WTC11 (cell line): ENCODE data around the gene FBXL7. TPM values are rescaled to one million over a fixed set of nuclear protein-coding genes. Genes with fewer than 3 reads are reported as not detected.

Experiments
- ATAC-seq: fragments of 200-7000 bp; cut with Tn5 transposase; 2 replicates; pipeline ENCODE4 v1.10.0; 2021; ENCODE audit warnings: mild to moderate bottlenecking, moderate library complexity
- CTCF ChIA-PET: fragments of 300-600 bp; sonication (Branson Sonifier 250); formaldehyde crosslinking; loops from one replicate; lab custom pipeline; 2021; ENCODE audit warnings: antibody characterized with exemption; lab: Charles Lee
- POLR2A ChIA-PET: fragments of 350-600 bp; sonication (Branson Sonifier 250); formaldehyde crosslinking; loops from one replicate; lab custom pipeline; 2021; ENCODE audit warnings: antibody characterized with exemption; lab: Charles Lee
- DNase-seq: peaks from one replicate; pipeline ENCODE4 v3.0.0; 2021; ENCODE audit warnings: low spot score
- H3K27ac Mint-ChIP-seq: 2 replicates; pipeline ENCODE4 v1.8.0; 2021; ENCODE audit warnings: mixed read lengths
- H3K27me3 Mint-ChIP-seq: 2 replicates; pipeline ENCODE4 v1.8.0; 2021; ENCODE audit warnings: low read depth, mild to moderate bottlenecking, moderate library complexity, mixed read lengths
- H3K36me3 Mint-ChIP-seq: 2 replicates; pipeline ENCODE4 v1.8.0; 2021; ENCODE audit warnings: mixed read lengths
- H3K4me1 Mint-ChIP-seq: 2 replicates; pipeline ENCODE4 v1.8.0; 2022; ENCODE audit warnings: mixed read lengths
- H3K4me3 Mint-ChIP-seq: 2 replicates; pipeline ENCODE4 v1.8.0; 2021; ENCODE audit warnings: mild to moderate bottlenecking, moderate library complexity, mixed read lengths
- H3K9me3 Mint-ChIP-seq: 2 replicates; pipeline ENCODE4 v1.8.0; 2021; ENCODE audit warnings: mixed read lengths
- AFF4 ChIP-seq: sonication (generic); formaldehyde crosslinking; IDR thresholded peaks from 2 replicates; pipeline ENCODE4 v1.8.1; 2023; ENCODE audit warnings: mild to moderate bottlenecking, missing genetic modification reagents, borderline replicate concordance
- ATF1 ChIP-seq: sonication (generic); formaldehyde crosslinking; IDR thresholded peaks from 2 replicates; pipeline ENCODE4 v1.8.1; 2023; ENCODE audit warnings: mild to moderate bottlenecking, moderate library complexity, missing genetic modification reagents
- ELF4 ChIP-seq: sonication (generic); formaldehyde crosslinking; IDR thresholded peaks from 2 replicates; pipeline ENCODE4 v1.8.1; 2022; ENCODE audit warnings: low read depth, mild to moderate bottlenecking, moderate library complexity, missing genetic modification reagents
- ESRRA ChIP-seq: sonication (generic); formaldehyde crosslinking; IDR thresholded peaks from 2 replicates; pipeline ENCODE4 v1.8.1; 2022; ENCODE audit warnings: mild to moderate bottlenecking, missing genetic modification reagents, borderline replicate concordance
- FOXP4 ChIP-seq: sonication (generic); formaldehyde crosslinking; IDR thresholded peaks from 2 replicates; pipeline ENCODE4 v1.8.0; 2022; ENCODE audit warnings: mild to moderate bottlenecking, missing genetic modification reagents
- GABPB1 ChIP-seq: sonication (generic); formaldehyde crosslinking; IDR thresholded peaks from 2 replicates; pipeline ENCODE4 v1.8.1; 2023; ENCODE audit warnings: mild to moderate bottlenecking, missing genetic modification reagents
- HMGA2 ChIP-seq: fragments of 250-450 bp; sonication (Bioruptor Pico); IDR thresholded peaks from 2 replicates; pipeline ENCODE4 v1.4.0; 2021; ENCODE audit warnings: mild to moderate bottlenecking, moderate library complexity
- NFE2L1 ChIP-seq: sonication (generic); formaldehyde crosslinking; IDR thresholded peaks from 2 replicates; pipeline ENCODE4 v1.8.1; 2023; ENCODE audit warnings: missing genetic modification reagents
- OVOL2 ChIP-seq: fragments of 250-450 bp; sonication (Bioruptor Pico); IDR thresholded peaks from 2 replicates; pipeline ENCODE4 v1.9.0; 2021; ENCODE audit warnings: mild to moderate bottlenecking, borderline replicate concordance
- SMAD4 ChIP-seq: sonication (generic); formaldehyde crosslinking; IDR thresholded peaks from 2 replicates; pipeline ENCODE4 v1.8.0; 2022; ENCODE audit warnings: mild to moderate bottlenecking, missing genetic modification reagents
- STAT6 ChIP-seq: sonication (generic); formaldehyde crosslinking; conservative IDR thresholded peaks from 2 replicates; pipeline ENCODE4 v1.8.1; 2023; ENCODE audit warnings: mild to moderate bottlenecking, low read depth, missing genetic modification reagents, moderate library complexity
- ZNF138 ChIP-seq: sonication (generic); formaldehyde crosslinking; conservative IDR thresholded peaks from 2 replicates; pipeline ENCODE4 v1.8.1; 2022; ENCODE audit warnings: mild to moderate bottlenecking, moderate library complexity, missing genetic modification reagents
- ZNF317 ChIP-seq: sonication (generic); formaldehyde crosslinking; IDR thresholded peaks from 2 replicates; pipeline ENCODE4 v1.8.1; 2023; ENCODE audit warnings: low read depth, mild to moderate bottlenecking, moderate library complexity, missing genetic modification reagents, borderline replicate concordance
- ZNF396 ChIP-seq: fragments of 250-450 bp; sonication (Bioruptor Pico); IDR thresholded peaks from 2 replicates; pipeline ENCODE4 v1.8.0; 2021; ENCODE audit warnings: mild to moderate bottlenecking, moderate library complexity, borderline replicate concordance
- total RNA-seq: library from RNA; stranded (reverse); gene quantifications from 3 replicates; pipeline ENCODE4 v1.2.3, GENCODE V29; 2021
- TF ChIP-seq, protein P1 (sequence below): sonication (generic); formaldehyde crosslinking; IDR thresholded peaks from 2 replicates; pipeline ENCODE4 v1.8.1; 2022; ENCODE audit warnings: low read depth, missing genetic modification reagents, borderline replicate concordance
- TF ChIP-seq, protein P2 (sequence below): sonication (generic); formaldehyde crosslinking; IDR thresholded peaks from 2 replicates; pipeline ENCODE4 v1.8.0; 2023; ENCODE audit warnings: missing genetic modification reagents
- TF ChIP-seq, protein P3 (sequence below): fragments of 200-600 bp; IDR thresholded peaks from 2 replicates; pipeline ENCODE4 v1.8.0; 2022; ENCODE audit warnings: antibody characterized with exemption

Gene FBXL7
- total RNA-seq, 1 experiment from 2014 or later: 13.8 TPM

DNA sequence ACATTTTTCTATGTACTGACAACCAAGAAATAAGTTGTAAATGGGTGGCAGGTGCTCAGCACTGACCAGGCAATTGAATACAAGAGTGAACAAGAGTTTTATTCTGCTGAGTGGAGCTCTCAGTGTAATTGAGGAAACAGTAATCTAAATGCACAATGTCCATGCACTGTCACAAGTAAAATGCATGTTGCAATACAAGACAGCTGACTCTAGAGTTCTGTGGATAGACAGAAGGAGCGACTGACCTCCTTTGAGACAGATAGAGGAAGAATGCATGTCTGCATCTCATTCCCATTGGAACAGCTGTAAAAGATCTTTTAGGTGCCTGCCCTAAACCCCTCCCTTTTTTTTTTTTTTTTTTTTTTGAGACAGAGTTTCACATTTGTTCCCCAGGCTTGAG, 299.0 kb downstream of the FBXL7 start:
- no peak overlapping the region for H3K27ac Mint-ChIP-seq
- H3K4me1 Mint-ChIP-seq: peaks cover 41% of the 10 kb centered on the region
- no peak overlapping the region for H3K4me3 Mint-ChIP-seq
- H3K27me3 Mint-ChIP-seq: no peaks in the 10 kb centered on the region
- TF ChIP-seq FOXP4 (CRISPR knock-in tag) (no peak), ZNF396 (no peak), NFE2L1 (no peak), HMGA2 (no peak), ESRRA (CRISPR knock-in tag) (no peak), ZNF138 (CRISPR knock-in tag) (no peak), AFF4 (CRISPR knock-in tag) (no peak), SMAD4 (CRISPR knock-in tag) (no peak), ZNF317 (no peak), GABPB1 (no peak), STAT6 (CRISPR knock-in tag) (no peak), ATF1 (CRISPR knock-in tag) (no peak), ELF4 (no peak), OVOL2 (no peak)
- TF ChIP-seq, protein P1, sequence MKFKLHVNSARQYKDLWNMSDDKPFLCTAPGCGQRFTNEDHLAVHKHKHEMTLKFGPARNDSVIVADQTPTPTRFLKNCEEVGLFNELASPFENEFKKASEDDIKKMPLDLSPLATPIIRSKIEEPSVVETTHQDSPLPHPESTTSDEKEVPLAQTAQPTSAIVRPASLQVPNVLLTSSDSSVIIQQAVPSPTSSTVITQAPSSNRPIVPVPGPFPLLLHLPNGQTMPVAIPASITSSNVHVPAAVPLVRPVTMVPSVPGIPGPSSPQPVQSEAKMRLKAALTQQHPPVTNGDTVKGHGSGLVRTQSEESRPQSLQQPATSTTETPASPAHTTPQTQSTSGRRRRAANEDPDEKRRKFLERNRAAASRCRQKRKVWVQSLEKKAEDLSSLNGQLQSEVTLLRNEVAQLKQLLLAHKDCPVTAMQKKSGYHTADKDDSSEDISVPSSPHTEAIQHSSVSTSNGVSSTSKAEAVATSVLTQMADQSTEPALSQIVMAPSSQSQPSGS (CRISPR knock-in tag): no peak
- TF ChIP-seq, protein P2, sequence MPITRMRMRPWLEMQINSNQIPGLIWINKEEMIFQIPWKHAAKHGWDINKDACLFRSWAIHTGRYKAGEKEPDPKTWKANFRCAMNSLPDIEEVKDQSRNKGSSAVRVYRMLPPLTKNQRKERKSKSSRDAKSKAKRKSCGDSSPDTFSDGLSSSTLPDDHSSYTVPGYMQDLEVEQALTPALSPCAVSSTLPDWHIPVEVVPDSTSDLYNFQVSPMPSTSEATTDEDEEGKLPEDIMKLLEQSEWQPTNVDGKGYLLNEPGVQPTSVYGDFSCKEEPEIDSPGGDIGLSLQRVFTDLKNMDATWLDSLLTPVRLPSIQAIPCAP: no peak
- TF ChIP-seq, protein P3, sequence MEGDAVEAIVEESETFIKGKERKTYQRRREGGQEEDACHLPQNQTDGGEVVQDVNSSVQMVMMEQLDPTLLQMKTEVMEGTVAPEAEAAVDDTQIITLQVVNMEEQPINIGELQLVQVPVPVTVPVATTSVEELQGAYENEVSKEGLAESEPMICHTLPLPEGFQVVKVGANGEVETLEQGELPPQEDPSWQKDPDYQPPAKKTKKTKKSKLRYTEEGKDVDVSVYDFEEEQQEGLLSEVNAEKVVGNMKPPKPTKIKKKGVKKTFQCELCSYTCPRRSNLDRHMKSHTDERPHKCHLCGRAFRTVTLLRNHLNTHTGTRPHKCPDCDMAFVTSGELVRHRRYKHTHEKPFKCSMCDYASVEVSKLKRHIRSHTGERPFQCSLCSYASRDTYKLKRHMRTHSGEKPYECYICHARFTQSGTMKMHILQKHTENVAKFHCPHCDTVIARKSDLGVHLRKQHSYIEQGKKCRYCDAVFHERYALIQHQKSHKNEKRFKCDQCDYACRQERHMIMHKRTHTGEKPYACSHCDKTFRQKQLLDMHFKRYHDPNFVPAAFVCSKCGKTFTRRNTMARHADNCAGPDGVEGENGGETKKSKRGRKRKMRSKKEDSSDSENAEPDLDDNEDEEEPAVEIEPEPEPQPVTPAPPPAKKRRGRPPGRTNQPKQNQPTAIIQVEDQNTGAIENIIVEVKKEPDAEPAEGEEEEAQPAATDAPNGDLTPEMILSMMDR: no peak
- DNase-seq: no peak
- CTCF ChIA-PET: no interaction called here
- H3K36me3 Mint-ChIP-seq: peaks cover 26% of the 10 kb centered on the region
- no peak for ATAC-seq
- peaks cover 35% of the 10 kb centered on the region for H3K9me3 Mint-ChIP-seq
- POLR2A ChIA-PET: interaction anchor here (0.6 kb wide), 1 partner anchor 197 kb away, joined by 8 read pairs; no protein-coding TSS in a partner anchor
